H1 (cell line): ENCODE measurements around the gene ATAD3B.

ENCODE experiments used
- BRCA1 ChIP-seq: IDR thresholded peaks from 2 replicates; pipeline ENCODE4 v1.6.1; 2012; ENCODE audit warnings: low read depth, low read length, improper control_type of control experiment
- EZH2 ChIP-seq: fragments of 200-600 bp; sonication (generic); IDR thresholded peaks from 2 replicates; pipeline ENCODE4 v1.7.1; 2012; ENCODE audit warnings: low read depth, mild to moderate bottlenecking, moderate library complexity, low read length, inconsistent platforms; ENCODE audit not compliant: severe bottlenecking
- NRF1 ChIP-seq: IDR thresholded peaks from 2 replicates; pipeline ENCODE4 v1.6.1; 2011; ENCODE audit warnings: mild to moderate bottlenecking, low read depth, low read length, improper control_type of control experiment
- POLR2A ChIP-seq, 2 experiments: IDR thresholded peaks; 1 replicate in 1 of 2; 2 replicates in 1 of 2; pipeline ENCODE4 v1.6.1; 2011; ENCODE audit warnings: low read depth in 2 of 2, low read length in 2 of 2, mild to moderate bottlenecking in 2 of 2; ENCODE audit errors: control extremely low read depth in 1 of 2
- POLR2AphosphoS5 ChIP-seq: IDR thresholded peaks from 2 replicates; pipeline ENCODE4 v1.6.1; 2011; ENCODE audit warnings: low read depth, low read length
- RFX5 ChIP-seq: IDR thresholded peaks from 2 replicates; pipeline ENCODE4 v1.6.1; 2011; ENCODE audit warnings: low read depth, low read length, improper control_type of control experiment, borderline replicate concordance
- TAF1 ChIP-seq: IDR thresholded peaks from 2 replicates; pipeline ENCODE4 v1.6.1; 2011; ENCODE audit warnings: mild to moderate bottlenecking, low read depth, low read length
- TBP ChIP-seq: IDR thresholded peaks from 2 replicates; pipeline ENCODE4 v1.6.1; 2011; ENCODE audit warnings: low read depth, low read length, improper control_type of control experiment
- TEAD4 ChIP-seq: IDR thresholded peaks from 2 replicates; pipeline ENCODE4 v1.6.1; 2012; ENCODE audit warnings: low read depth, low read length, inconsistent platforms, mixed read lengths
- YY1 ChIP-seq: IDR thresholded peaks from 2 replicates; pipeline ENCODE4 v1.6.1; 2011; ENCODE audit warnings: low read depth, mild to moderate bottlenecking, low read length
- TF ChIP-seq, protein P1 (sequence below), 3 experiments: IDR thresholded peaks; 1 replicate in 2 of 3; 2 replicates in 1 of 3; pipeline versions ENCODE4 v1.5.1 to v1.6.1; 2011; ENCODE audit warnings: low read length in 3 of 3, mild to moderate bottlenecking in 3 of 3, inconsistent platforms in 2 of 3, low read depth in 1 of 3, moderate library complexity in 1 of 3; ENCODE audit not compliant: insufficient read depth in 1 of 3; ENCODE audit errors: control extremely low read depth in 1 of 3
- TF ChIP-seq, protein P2 (sequence below): IDR thresholded peaks from 2 replicates; pipeline ENCODE4 v1.6.1; 2011; ENCODE audit warnings: low read length, improper control_type of control experiment
- TF ChIP-seq, protein P3 (sequence below): IDR thresholded peaks from 2 replicates; pipeline ENCODE4 v1.6.1; 2012; ENCODE audit warnings: inconsistent platforms
- TF ChIP-seq, protein P4 (sequence below): IDR thresholded peaks from 2 replicates; pipeline ENCODE4 v1.6.1; 2011; ENCODE audit warnings: low read depth, mild to moderate bottlenecking, low read length; ENCODE audit not compliant: insufficient read depth

DNA sequence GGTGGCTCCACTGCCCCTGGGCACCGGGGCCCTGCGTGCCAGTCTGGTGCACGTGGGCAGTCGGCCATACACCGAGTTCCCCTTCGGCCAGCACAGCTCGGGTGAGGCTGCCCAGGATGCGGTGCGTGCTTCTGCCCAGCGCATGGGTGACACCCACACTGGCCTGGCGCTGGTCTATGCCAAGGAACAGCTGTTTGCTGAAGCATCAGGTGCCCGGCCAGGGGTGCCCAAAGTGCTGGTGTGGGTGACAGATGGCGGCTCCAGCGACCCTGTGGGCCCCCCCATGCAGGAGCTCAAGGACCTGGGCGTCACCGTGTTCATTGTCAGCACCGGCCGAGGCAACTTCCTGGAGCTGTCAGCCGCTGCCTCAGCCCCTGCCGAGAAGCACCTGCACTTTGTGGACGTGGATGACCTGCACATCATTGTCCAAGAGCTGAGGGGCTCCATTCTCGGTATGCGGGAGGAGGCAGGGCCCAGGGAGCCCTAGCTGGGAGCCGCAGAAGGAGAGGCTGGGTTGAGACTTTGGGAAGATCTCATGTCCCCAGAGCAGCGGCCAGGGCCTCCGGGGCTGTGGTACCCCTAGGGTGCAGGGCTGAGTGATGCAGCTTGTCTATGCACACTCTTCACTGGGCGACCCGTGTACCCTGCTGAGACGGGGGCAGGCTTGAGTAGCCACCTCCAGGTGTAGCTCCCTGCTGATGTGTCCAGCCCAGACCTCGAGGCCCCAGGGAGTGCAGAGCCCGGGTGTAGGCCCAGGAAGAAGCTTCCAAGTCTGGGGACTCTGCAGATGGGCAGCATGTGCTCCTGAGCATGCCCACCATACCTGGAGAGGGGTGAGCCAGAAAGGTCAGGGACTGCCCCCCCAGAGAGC lies 34.3 kb upstream of the ATAD3B start:
- TF ChIP-seq RFX5 (no peak), POLR2AphosphoS5 (no peak), BRCA1 (no peak), YY1 (no peak), POLR2A (IDR thresholded peaks at IDR 0.05; ENCODE audit: control extremely low read depth in 1 of 2, low read depth in 2 of 2, low read length in 2 of 2) (no peak), TEAD4 (no peak), EZH2 (no peak), TBP (no peak), TAF1 (no peak), NRF1 (no peak)
- TF ChIP-seq, protein P1, sequence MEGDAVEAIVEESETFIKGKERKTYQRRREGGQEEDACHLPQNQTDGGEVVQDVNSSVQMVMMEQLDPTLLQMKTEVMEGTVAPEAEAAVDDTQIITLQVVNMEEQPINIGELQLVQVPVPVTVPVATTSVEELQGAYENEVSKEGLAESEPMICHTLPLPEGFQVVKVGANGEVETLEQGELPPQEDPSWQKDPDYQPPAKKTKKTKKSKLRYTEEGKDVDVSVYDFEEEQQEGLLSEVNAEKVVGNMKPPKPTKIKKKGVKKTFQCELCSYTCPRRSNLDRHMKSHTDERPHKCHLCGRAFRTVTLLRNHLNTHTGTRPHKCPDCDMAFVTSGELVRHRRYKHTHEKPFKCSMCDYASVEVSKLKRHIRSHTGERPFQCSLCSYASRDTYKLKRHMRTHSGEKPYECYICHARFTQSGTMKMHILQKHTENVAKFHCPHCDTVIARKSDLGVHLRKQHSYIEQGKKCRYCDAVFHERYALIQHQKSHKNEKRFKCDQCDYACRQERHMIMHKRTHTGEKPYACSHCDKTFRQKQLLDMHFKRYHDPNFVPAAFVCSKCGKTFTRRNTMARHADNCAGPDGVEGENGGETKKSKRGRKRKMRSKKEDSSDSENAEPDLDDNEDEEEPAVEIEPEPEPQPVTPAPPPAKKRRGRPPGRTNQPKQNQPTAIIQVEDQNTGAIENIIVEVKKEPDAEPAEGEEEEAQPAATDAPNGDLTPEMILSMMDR (IDR thresholded peaks at IDR 0.05; ENCODE audit: control extremely low read depth in 1 of 3, insufficient read depth in 1 of 3, low read depth in 1 of 3, low read length in 3 of 3) = no peak
- TF ChIP-seq, protein P2, sequence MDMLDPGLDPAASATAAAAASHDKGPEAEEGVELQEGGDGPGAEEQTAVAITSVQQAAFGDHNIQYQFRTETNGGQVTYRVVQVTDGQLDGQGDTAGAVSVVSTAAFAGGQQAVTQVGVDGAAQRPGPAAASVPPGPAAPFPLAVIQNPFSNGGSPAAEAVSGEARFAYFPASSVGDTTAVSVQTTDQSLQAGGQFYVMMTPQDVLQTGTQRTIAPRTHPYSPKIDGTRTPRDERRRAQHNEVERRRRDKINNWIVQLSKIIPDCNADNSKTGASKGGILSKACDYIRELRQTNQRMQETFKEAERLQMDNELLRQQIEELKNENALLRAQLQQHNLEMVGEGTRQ = no peak
- TF ChIP-seq, protein P3, sequence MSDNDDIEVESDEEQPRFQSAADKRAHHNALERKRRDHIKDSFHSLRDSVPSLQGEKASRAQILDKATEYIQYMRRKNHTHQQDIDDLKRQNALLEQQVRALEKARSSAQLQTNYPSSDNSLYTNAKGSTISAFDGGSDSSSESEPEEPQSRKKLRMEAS = no peak
- TF ChIP-seq, protein P4, sequence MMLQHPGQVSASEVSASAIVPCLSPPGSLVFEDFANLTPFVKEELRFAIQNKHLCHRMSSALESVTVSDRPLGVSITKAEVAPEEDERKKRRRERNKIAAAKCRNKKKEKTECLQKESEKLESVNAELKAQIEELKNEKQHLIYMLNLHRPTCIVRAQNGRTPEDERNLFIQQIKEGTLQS = no peak
